CD4-positive, alpha-beta T cell treated with Interleukin-1 beta for 1 hour (primary cell): ENCODE data around the gene ZNF385A.

ENCODE experiments used
- DNase-seq, 2 donors: peaks; one replicate each; pipeline ENCODE4 v3.0.0-alpha.2; 2020 to 2022

ZNF385A gene

DNA sequence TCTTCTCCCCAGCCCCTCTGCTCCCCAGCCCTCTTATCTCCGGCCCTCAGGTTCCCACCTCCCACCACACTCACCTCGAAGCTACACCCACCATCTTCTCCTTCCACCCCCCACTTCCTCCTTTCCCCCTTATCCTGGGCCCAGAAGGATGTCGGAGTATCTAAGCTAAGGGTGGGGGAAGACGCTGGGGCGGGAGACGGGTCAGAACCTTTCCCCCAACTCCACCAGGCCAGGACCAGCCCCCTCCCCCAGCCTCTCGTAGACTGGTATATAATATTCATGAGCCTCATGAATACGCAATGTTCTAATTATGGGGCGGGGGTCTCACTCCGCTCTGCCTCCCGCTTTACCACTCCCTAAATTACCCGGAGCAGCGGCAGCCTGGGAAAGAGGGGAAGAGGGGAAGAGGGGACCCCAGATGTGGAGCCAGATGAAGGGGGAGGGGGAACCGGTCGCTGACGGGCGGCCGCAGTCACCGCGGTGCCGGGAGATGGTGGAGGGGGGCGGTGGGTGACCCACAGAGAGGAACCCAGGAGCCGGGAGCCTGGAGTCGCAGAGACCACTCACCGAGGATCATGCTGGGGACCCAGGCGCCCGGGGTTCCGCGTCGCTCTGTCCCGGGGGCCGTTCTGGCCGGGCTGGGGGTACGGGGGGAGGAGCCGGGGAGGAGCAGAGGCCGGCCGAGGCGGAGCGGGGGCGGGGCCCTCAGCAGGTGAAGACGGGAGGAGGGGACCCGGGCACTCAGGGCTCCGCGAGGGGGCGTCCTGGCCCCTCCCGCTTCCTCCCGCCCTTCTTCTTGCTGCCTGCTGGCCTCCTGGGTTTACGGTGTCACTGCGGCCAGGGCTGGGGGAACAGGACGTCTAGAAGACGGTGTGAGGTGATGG lies 6.4 kb upstream of the ZNF385A start:
- DNase-seq = peak; percentile 74 to 77

DNA sequence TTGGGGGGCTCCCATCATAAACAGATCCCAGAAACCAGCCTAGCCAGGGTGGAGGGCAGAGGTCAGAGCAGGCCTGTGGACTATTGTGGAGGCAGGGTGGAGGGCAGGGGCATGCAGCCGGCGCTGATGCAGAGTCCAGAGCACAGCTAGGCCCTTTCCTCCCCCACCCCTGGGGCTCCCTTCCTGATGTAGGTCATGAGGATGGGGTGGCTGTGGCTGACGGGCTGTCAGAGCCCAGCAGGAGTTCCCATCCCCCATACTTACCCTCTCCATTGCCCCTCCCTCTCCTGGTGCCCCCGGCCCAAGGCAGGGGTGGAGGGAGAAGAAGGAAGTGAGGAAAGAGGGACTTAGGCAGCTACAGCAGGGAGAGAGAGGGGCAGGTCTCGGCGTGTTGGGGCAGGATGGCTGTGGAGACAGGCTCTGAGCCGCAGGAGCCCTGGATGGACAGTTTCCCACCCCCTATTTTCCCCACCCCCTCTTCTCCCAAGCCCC lies 5.7 kb upstream of the ZNF385A start:
- DNase-seq = peak in 1 of 2 donors; percentile 11

- no peak for DNase-seq
These were observed 5.2 kb upstream of the ZNF385A start for GRCh38 chr12:54389607-54390175.

- DNase-seq = no peak
These were observed 4.6 kb upstream of the ZNF385A start for GRCh38 chr12:54389134-54389508.

DNA sequence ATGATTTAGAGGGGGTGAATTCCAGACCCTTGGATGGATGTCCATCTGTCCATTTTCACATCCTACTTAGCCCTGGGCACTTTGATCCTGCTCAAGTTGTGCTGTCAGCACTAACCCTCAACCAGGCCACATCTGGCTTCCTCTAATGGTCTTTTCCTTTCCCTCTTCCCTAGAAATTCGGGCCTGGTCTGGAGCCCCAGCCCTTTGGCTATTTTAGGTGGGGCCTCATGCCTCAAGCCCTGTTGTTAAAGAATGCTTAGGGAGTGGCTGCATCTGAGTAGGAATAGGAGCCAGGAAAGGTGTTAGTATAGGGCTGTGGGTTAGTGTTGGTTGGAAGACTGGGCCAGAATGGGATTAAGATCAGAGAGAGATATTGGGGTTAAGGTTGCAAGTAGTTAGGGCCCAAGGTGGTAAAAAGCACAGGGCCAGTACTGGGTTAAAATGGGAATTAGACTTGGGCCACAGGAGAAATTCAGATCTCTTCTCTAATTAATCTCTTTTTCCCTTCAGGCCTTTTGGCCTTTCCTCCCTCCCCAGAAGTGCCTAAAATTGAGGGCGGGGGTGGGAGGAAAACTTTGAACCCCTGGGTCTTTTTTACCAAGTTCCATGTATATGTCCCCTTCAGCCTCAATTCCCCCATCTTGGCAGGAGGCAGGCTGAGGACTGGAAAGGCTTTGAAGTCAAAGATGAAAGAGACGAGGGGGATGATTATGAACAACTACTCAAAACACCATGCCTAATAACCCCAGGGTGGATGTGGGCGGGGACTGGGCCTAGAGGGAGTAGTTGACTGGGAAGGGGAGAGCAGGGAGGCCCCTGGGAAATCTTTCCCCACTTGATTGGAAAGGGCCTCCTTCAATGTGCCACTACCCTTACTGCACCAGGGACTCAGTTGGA lies 4.0 kb upstream of the ZNF385A start:
- no peak for DNase-seq

DNA sequence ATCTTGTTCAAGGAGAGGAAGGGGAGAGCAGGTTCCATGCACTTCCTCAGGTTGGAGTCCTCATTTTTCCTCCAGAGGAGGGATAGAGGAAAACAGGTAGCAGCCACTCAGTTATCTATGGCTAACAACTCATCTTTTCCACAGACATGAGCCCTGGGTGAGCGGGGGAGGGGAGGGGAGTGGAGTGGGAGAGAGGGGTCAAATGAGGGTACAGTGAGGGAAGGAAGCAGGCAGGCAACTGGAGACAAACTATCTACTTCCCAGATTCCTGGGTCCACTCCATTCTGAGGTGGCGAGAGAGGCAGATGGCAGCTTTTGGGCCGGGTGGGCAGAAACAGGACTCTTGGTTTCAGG lies 2.6 kb upstream of the ZNF385A start:
- DNase-seq = no peak

DNA sequence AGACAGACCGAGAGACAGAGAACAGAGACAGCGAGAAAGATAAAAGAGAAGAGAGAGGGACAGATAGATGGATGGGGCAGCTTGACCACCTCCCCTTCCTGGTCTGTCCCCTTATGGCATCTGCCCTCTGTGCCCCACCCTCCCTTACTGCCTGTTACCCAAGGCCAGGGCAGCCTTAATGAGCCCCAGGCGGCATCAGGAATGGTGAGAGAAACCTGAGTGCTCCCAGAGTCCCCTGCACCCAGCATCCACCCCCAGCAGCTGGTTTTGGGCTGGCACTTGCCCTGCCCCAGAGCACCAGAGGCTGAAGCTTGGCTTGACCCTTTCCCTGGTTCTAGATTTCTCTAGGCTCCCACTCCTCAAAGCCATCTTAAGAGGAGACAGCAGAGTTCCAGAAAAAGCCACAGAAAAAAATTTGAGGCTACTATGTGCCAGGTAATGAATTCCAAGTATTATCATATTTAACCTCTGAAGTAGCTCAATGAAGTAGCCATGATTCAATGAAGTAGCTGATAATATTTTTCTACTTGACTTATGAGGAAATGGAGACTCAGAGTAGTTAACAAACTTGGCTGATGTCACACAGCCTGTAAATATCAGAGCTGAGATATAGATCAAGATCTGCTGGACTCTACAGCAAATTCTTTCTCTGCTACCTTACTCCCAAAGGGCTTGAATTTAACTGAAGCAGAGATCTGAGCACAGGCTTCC lies 2.0 kb upstream of the ZNF385A start:
- no peak for DNase-seq

DNA sequence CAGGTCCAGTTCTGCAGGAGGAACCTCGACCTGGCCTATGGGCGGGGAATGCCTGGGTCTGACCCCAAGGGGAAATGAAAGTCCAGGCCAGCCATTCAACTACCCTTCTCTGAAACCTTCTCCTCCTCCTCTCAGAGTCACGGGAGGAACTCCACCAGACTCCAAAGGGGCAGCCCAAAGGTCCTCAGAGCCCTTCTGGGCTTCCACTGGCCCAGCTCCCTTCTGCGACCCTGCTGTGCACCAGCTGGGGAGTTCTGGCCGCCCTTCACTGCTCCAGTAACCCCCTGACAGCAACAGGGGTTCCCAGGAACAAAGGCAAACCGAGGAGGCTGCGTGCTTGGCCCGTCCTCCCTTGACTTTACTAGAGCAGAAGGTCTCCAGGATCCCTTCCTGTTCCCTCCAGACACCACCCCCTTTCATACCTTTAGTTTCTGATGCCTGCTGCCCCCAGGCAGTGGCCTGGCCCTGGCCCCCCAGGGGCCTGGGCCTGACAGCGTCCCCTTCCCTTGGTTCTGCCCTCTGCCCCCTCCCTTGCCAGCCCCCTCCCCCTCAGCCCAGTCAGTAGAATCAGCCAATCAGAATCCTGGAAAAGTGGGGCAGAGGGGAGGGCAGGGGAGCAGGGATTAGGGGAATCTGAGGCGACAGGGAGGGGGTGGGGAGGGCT lies 850 bp upstream of the ZNF385A start:
- peak in 1 of 2 donors; percentile 59 for DNase-seq

- DNase-seq = peak in 1 of 2 donors; percentile 79
These were observed 1.4 kb downstream of the ZNF385A start for GRCh38 chr12:54383041-54383609.

GRCh38 chr12:54381136-54381535 lies 3.4 kb downstream of the ZNF385A start:
- DNase-seq = no peak

- peak; percentile 86 to 88 for DNase-seq
These were observed 4.9 kb downstream of the ZNF385A start for GRCh38 chr12:54379398-54380201.

GRCh38 chr12:54378796-54379397 lies 5.6 kb downstream of the ZNF385A start:
- DNase-seq = peak; percentile 11 to 22

DNA sequence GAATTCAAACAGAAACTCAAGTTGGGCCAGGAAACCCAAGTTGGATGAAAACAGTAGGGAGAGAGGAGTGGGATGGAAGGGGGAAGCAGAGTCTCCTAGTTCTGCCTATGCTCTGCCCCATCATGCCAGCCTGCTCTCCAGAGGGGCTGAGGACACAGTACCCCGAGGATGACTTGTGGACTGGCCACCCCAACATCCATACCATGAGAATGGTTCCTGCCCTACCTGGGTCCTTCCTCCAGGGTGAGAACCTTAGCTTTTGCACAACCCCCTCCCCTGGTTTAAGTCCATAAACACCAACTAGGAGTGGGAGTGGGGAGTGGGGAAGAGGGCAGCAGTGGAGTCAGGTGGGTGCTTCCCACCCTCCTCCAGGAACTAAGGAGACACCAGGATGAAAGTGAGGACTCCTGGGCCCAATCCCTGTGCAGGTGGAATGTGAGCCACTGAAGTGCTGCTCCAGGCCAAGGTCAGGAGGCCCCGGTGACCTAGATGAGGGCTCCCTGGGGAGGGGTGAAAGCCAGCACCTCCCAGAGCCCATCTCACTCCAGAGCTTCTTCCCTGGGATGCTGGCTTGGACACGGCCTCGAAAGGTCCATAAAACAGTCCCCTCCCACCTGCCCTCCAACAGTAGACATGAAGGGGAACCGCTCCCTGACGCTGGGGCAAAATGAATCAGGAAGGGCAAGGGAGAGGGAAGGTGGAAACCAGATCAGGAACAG lies 6.6 kb downstream of the ZNF385A start:
- no peak for DNase-seq

GRCh38 chr12:54377007-54377406 lies 7.5 kb downstream of the ZNF385A start:
- no peak for DNase-seq

DNA sequence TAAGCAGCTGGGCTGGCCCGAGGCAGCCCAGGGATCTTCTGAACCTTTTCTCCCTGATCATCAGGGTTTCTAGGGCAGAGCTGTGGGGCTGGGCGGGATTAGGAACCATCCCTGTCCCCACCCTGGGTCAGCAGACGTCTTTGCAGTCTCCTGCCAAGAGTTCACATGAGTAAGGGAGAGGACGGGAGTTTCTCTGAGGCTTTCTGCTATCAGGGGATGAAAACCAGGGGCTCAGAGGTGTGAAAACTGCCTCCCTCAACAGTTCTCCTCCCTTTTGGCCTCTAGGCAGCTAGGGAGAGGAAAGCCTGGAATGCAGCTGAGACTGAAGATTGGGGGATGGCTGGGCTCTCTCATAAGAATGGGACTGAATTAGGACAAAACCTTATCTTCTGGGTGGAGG lies 7.9 kb downstream of the ZNF385A start:
- DNase-seq = no peak

DNA sequence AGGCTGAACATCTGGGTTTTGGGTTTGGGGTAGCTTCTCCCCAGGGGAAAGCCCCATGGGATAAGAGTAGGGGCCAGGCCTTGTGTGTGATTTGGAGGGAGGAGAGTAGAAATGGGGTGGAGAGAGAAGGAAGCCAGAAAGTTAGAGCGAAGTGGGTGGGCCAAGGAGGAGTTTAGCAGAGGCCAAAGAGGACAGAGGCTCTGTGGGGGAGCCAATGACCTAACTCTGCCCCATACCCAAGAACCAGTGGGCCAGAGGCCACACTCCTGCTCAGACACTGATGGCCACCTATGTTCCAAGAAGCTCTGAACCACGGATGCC lies 9.3 kb downstream of the ZNF385A start:
- no peak for DNase-seq

- DNase-seq = no peak
These were observed 9.8 kb downstream of the ZNF385A start for GRCh38 chr12:54374562-54375258.

DNA sequence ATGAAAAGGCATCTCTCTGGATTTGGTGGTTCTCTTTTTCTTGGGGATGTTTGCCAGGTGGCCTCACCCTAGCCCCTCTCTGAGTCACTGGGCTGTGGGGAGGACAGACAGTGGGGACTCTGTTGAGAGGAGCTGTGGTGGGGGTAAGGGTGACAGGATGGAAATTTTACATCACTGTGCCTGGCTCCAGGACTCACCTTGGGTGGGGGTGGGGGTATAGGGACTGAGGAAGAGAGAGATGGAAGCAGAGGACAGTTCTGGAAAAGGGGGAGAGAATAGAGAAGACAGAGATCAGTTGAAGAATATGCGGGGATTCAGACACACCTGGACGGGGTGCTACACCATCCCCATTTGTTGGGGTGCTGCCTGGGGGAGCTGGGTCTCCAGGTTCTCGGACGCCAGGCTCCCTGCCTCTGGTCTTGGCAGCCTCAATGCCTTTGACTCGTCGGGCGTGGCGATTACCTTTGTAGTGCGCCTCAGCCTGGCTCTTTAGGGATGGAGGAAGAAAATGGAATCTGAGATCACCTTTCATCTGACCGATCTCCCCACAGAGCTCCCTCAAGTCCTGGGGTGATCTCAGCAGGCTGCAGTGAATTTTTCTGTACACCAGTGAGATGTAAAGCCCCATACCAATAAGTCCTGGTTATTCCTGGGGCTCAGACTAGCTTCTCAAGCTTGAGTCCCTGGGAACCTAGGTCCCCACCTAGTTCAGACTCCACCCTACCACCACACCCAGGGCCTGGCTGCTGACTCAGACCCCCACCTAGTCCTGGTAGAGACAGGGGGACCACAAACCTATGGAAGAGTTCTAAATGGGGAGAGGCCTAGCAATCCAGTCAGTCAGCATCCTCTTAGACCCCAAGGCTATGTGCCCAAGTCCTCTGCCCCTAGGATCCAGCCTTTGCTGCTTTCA lies 10.6 kb downstream of the ZNF385A start:
- DNase-seq = no peak
